IPS-NIHi7 (cell line): ENCODE data around the gene PTPN3.
"Not testable (repeated sequence)": the region's sequence is repeated elsewhere in the genome, so short reads cannot be mapped to it uniquely, and the experiment has no call there.

Experiments
- DNase-seq: peaks from one replicate; pipeline ENCODE4 v3.0.0; 2012; ENCODE audit warnings: mixed read lengths; ENCODE audit errors: extremely low spot score

PTPN3 gene

GRCh38 chr9:109346904-109347303 lies 151.2 kb downstream of the PTPN3 start:
- no peak for DNase-seq

GRCh38 chr9:109344866-109345265 lies 153.2 kb downstream of the PTPN3 start:
- DNase-seq = no peak

- DNase-seq = no peak
These were observed 155.2 kb downstream of the PTPN3 start for GRCh38 chr9:109342878-109343277.

- DNase-seq = no peak
These were observed 156.5 kb downstream of the PTPN3 start for GRCh38 chr9:109341561-109341960.

- DNase-seq = not testable (repeated sequence)
These were observed 157.1 kb downstream of the PTPN3 start for GRCh38 chr9:109340979-109341378.

GRCh38 chr9:109336409-109336808 lies 161.7 kb downstream of the PTPN3 start:
- DNase-seq = no peak

GRCh38 chr9:109335929-109336328 lies 162.2 kb downstream of the PTPN3 start:
- DNase-seq = no peak

GRCh38 chr9:109335121-109335520 lies 163.0 kb downstream of the PTPN3 start:
- DNase-seq = no peak

- DNase-seq = no peak
These were observed 166.8 kb downstream of the PTPN3 start for GRCh38 chr9:109331353-109331752.

GRCh38 chr9:109329638-109330258 lies 168.4 kb downstream of the PTPN3 start:
- no peak for DNase-seq

- no peak for DNase-seq
These were observed 169.0 kb downstream of the PTPN3 start for GRCh38 chr9:109328978-109329637.
